A172 (cell line): ENCODE measurements around the gene NDUFAF3. TPM values are rescaled to one million over a fixed set of nuclear protein-coding genes. Genes with fewer than 3 reads are reported as not detected.

ENCODE experiments used
- DNase-seq: peaks from one replicate; pipeline ENCODE4 v3.0.0-alpha.2; 2015; ENCODE audit warnings: low spot score
- total RNA-seq: library from RNA; depleted of rRNA; stranded (reverse); fragments of >200 nt; shearing (Covaris generic); gene quantifications from 2 replicates; pipeline ENCODE4 v1.2.3, GENCODE V29; 2014

The NDUFAF3 gene
- total RNA-seq, 1 experiment from 2014 or later, result 96.8 TPM

DNA sequence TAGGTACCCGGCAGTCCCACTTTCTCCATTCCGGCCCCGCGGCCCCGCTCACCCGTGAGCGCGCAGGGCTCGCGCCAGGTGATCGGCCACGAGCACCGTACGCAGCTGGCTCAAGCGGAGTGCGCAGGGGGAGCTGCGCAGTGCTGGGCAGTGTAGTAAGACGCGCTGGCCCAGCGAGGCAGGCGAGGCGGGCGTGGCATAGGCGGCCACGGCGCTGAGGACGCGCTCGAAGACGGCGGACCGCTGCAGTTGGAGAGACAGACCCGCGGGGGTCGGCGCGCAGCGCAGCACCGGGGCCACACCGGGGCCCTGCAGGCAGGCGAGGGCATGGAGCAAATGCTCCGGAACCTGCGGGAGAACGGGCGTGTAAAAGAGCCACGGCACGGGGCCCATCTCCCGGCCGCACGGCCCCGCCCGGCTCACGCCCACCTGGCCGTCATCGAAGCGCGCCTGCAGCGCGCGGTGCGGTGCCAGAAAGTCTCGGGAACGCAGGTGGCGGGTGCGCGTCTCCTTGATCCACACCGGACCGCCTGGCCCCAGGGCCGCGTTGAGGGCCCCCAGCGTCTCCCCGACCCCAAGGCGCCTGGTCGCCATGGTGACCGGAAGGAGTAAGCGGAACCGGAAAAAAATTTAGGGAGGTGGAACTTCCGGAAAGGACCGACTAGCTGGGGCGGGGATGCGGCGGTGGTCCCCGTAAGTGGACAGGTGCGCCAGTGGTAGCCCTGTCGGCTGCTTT lies 3.8 kb upstream of the NDUFAF3 start, which contains the start of gene DALRD3:
DALRD3 (minus strand) TSS at position 610 of the 736 bp plus-strand sequence; CDS start at position 594, 16 bp downstream.
- peak; percentile 45 for DNase-seq

DNA sequence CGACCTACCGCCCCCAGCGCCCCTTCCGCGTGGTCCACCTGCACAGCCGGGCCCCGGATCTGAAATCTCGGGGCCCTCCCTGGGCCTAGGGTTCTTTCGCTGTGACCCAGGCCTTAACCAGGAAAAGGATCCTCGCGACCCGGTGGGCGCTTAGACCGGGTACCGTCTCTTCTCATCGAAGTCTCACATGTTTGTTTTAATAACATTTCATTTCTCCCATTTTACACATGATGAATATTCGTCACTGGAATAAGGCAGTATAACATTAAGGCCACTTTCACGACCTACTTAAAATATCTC lies 3.3 kb upstream of the NDUFAF3 start:
- no peak for DNase-seq

DNA sequence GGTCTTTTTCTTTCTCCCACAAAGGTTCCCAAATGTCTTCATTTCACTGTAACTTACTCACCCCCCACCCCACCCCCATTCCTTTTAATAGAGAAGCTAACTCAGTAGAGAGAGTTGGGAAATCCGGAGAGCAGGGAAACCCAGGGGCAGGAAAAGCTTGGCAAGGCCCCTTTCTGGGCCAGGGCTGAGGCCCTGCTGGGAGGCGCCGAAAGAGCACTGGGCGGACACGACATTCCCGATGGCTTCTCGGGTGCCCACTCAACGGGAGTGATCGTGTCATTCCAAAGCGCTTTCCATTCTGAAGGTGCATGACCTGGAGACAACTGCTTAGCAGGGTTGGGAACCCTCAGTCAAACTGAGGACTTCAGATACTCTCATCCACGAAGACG lies 2.0 kb upstream of the NDUFAF3 start:
- DNase-seq, result no peak

DNA sequence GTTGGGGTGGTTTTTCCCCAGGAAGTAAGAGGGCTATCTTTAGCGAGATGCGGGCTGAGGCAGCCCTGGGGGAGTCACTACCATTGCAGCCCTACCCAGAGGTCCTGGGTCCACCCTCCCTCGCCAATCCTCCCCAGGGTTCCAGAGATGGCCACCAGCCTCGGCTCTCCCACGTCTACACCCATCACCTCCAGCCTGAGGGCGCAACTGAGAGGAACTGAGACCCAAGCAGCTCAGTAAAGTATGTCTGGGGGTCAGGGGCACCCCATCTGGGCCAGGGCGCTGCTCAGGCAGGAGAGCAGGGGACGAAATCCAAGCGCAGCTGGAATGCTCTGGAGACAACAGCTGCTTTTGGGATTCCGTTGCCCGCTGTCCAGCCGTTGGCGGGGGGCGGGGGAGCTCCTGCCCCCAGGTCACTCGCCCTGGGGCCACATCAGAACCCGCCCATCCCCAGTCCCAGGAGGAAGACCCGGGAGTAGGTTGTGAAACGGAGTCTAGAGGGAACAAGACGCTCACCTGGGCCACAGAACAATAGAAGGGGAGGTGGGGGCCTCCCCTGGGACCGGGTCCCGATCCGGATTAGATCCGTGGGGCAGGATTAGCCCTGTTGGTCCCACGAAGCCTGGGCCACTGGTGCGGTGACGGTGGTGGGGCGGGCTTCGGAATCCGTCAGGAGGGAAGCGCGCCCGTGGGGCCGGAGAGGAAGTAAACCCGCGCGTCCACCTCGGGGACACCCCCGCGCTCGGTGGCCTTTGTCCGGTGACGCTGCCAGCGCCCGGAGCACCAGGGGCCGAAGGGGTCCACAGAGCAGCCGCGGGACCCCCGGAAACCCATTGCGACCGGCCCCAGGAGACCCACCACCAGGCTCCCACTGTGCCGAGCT lies 1.4 kb upstream of the NDUFAF3 start:
- DNase-seq, result no peak

DNA sequence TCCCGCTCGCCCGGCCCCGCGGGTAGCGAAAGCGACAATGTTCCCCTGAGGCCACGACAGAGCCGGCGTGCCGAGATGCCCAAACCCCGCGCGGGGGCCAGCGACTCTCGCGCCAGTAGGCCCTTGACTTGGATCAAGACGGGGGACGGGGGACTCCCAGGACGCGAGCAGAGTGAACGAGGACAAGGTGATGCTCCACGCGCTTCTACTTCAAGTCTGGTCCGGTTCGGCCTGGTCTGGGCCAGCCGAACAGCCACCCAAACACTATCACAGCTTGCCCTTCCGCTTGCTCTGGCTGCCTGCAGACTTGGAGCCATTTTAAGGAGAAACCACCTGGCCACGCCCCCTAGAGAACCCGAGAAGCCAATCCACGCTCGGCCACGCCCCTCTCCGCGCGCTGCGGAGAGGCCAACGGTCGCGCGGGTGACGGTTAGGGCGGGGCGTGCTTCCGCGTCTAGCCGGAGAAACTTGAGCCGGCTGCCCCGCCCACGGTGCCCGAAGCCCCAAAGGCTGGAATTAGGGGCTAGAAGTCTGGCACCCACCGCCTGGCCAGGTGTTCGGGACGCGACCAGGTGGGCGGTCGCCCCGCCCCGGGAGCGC lies 608 bp upstream of the NDUFAF3 start:
- peak; percentile 95 for DNase-seq

DNA sequence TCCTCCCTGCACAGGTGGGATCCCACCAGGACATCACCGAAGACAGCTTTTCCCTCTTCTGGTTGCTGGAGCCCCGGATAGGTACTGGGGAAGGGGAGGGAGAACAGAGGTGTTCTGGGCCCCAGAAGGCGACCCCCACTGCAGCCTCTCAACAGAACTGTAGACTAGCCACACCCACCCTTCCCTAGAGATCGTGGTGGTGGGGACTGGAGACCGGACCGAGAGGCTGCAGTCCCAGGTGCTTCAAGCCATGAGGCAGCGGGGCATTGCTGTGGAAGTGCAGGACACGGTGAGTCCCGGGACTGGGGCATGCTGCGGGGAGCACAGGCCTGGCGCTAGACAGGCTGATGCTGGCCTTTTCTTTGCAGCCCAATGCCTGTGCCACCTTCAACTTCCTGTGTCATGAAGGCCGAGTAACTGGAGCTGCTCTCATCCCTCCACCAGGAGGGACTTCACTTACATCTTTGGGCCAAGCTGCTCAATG lies 809 bp downstream of the NDUFAF3 start:
- DNase-seq, result no peak

DNA sequence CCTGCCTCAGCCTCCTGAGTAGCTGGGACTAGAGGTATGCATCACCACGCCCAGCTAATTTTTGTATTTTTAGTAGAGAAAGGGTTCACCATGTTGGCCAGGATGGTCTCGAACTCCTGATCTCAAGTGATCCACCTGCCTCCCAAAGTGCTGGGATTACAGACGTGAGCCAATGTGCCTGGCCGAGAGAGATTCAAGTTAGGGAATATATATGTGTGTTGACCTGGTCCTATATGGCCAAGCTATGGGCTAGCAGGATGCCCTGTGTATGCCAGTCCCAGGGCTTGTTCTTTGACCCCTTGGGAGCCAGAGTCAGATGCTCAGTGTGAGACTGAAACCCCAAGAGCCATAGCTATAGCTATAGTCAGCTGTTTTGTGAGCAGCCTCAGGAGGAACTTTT lies 1.9 kb downstream of the NDUFAF3 start:
- no peak for DNase-seq

DNA sequence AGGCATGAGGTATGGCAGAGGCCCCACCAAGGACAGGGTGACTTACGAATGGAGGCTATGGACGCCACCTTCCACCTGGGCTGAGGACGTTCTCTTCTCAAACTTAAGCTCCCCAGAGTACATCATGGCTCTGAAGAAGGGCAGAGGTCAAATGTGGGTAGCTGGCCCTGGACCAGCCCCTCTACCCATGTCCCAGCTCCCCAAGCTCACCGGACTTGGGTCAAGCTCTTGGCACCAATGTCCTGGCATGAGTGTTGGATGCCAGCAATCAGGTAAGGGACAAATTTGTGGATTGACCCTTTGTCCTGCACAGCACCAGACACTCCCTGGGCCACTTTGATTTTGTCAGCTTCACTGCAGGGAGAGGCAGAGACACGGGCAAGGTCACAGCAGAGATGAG lies 2.5 kb downstream of the NDUFAF3 start:
- DNase-seq, result no peak

DNA sequence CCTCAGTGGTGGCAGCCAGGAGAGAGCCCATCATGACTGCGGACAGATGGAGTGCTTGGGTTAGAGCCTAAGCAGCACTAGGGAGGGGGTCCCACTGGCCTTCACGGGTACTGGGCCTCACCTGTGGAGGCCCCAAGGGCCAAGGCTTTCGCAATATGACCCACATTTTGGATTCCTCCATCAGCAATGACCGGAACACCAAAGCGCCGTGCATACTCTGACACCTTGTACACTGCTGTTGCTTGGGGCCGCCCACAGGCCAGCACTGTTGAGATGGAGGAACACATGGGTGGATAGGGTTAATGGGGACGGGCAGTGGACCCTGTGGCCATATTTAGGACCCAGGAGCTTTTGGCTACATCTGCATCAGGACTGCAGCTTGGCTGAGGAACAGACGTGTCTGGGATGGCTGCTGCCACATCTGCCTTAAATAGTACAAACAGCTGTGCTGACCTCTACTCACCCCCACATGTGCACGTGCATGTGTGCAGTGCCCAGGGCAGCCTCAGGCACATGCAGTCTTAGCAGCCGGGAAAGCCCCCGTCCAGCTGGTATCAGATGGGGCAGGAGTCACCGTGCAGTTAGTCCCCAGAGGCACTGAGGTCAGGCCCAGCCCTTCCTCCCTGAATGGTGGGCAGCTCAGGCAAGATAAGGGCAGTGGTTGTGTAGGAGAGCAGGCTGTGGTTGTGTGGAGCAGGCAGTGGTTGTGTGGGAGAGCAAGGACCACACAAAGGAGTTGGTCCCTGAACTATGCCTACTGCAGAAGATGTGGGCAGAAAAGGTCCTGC lies 3.3 kb downstream of the NDUFAF3 start:
- no peak for DNase-seq

DNA sequence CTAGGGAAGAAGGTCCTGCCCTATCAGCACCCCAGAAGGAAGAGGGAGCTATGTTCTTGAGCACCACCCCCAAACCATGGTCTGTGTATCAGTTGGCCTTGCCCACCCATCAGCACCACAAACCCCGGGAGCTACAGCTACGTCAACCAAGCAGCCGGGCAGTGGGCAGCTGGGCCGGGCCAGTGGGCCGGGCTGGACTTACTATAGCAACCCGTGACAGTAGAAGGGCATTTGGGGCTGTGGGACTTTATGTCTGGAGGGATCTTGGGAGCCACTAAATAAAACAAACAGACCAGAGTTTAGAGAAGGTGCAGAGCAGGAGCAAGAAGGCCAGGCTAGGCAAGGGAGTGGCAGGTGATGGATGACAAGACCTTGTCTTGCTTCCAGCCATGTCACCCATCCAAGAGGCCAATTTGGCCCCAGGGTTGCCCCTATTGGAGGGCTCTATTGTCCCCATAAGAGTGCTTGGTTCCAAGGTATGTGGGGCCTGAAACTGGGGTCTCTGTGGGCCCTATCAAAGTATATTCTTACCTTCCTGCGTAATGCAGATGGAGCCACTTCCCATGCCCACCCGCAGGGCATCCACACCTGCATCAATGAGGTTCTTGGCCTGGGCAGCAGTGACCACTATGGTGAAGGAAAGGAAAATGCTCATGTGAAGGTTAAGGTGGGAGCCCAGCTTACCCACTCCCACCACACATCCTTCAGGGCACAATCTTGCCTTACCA lies 4.0 kb downstream of the NDUFAF3 start:
- DNase-seq, result no peak

DNA sequence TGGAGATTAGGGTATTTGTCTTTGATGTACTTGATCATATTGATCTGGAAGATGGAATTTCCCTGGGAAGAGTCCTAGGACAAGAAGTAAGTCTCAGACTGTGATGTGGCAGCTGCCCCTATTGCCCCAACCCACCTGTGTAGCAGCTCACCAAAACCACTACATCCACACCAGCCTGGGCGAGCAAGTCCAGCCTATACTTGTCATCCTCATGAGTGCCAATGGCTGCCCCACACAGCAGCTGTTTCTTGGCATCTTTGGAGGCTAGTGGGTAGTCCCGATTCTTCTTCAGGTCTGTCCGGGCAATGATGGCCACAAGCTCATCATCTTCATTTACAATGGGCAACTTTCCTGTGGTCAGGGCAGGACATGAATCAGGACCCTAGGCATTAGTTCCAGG lies 4.6 kb downstream of the NDUFAF3 start:
- DNase-seq, result no peak

DNA sequence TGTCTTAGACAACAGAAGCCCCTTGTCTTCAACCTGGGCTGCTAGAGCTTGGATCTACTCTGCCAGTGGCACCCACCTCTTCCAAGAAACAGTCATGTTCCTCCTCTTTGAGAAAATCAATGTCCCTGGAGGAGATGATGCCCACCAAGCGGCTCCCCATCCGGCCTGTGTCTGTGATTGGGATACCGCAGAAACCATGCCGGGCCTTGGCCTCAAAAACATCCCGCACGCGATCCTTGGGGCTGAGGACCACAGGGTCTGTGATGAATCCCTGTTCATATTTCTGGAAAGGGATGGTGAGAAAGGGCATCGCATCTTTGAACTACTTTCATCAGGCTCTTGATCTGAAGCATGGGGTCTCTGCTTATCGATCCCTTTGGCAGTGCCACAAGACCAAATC lies 5.7 kb downstream of the NDUFAF3 start:
- DNase-seq, result no peak

DNA sequence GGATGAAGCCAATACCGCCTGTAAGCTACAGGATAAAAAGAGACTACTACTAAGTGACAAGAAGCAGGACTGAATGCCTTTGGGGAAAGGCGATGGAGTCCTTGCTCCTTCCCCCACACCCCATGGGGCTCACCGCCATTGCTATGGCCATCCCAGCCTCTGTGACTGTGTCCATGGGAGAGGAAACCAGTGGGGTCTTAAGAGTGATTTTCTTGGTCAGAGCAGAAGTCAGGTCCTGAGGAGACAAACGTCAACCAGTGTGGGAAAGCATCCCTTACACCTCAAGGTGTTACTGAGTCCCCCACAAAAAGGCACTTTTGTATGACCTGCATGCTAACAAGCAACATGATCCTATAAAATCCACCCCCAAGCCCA lies 6.4 kb downstream of the NDUFAF3 start:
- no peak for DNase-seq

DNA sequence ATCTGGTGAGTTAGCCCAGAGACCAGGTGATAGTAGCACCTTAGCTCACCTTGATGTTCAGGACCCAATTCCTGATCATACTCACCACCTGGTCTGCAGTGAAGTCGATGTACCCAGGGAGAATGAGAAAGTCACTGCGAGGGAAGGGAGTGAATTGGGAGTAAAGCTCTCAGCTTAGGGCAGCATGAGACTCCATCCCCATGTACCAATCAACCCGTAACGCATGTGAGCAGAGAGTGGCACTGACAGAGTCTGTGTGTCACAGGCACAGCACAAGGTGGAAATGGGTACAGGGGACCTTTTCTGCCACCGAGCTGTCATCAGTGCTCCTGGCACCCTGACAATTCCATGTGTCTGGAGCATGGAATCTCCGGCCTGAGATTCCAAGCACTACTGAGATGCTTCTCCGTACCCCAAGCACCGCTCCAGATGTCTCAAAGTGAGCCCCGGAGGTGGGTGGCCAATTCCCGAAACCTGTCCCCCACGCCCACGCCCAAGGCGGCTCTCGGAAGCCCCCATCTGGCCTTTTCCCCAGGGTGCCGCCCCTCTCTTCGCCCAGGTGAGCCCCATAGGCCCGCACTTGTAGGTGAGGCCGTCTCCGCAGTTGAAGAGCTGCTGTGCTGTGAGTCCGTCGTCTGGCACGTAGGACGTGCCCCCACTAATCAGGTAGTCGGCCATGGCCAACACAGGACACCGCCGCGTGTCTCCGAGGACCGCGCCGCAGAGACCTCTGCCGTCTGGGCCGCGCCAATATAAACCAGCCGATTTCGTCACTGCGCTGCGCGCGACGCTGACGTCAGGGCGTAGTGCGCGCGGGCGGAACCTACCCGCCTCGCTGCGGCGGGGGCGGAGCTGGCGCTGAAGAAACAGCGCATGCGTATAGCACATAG lies 7.0 kb downstream of the NDUFAF3 start, which contains the start of gene IMPDH2:
IMPDH2 (minus strand) TSS at position 726 of the 890 bp plus-strand sequence; CDS start at position 678, 48 bp downstream.
- peak; percentile 82 for DNase-seq

DNA sequence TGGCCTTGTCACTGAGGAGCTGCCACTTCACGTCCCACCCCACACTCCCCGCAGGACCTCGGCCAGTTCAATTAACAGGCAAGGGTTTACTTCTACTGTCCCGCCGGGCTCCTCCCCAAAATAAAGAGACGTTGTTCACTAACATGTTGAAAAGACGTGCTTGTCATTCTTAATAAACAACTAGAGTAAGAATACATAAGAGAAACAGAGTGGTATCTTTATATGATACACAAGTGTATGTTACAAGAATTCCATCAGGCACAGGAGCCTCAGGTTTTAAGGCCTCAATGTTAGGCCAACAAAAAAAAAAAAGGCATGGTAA lies 7.6 kb downstream of the NDUFAF3 start:
- DNase-seq, result no peak

DNA sequence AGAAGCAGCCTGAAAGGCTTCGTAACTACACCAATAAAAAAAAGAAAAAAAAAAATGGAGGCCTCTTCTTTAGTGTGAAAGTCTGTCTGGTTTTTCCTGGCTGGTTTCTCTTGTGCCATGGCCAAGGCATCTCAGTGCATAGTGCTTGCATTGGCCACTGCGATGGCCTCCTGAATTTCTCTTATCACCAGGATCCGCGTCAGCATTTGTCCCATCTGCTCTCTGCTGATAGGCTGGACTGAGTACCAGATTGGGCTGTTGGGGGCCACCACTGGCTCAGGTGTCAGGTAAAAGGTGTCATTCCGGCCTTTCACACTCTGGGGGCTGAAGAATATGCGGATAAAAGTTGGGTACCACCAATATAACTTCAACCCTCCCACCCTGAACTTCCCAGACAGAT lies 8.4 kb downstream of the NDUFAF3 start:
- no peak for DNase-seq

DNA sequence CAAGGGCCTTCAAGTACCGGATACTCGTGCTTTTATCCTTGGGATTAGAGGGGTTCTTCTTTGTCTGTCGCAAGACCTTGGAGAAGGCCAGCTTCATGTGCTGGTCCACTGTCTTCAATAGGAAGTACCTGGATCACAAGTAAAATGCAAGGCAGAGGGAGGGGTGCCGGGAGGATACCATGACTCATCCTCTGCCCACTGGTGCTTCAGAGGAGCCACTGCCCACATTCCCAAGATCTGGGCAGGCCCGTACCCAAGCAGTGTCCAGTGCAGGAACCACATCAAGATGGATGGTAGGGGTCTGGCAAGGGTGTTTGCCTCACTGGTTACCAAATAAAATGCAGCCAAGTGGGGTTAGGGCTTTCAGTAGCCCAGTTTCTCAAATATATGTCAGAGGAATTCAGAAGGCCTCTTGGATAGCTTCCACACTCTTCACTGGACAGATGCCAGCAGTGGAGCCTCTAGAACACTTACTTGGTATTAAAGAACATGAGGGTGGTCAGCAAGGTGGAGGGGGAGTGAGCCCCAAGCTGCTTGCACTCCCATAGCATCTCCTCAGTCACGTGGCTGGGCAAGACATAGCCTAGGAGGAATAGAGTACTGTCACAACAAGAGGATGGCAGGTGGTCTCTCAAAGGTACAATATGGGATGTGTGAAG lies 10.9 kb downstream of the NDUFAF3 start:
- DNase-seq, result peak; percentile 53

DNA sequence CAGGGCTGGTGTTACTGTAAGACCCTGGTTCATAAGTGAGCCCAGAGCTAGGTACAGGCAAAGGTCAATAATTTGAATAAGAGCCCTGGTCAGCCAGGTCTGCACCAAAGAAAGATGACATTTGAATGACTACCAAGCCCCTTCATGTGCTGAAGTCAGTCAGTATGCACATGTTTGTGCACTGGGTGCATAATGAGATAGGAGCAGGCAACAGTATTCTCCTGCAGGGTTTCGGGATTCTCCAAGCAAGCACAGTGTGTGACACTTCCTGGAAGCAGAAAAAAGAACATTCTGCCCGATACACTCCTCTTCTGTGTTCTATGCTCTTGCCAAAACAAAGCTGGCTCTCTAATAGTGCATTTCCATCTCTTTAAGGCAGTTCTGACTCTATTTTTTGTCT lies 12.7 kb downstream of the NDUFAF3 start:
- no peak for DNase-seq

DNA sequence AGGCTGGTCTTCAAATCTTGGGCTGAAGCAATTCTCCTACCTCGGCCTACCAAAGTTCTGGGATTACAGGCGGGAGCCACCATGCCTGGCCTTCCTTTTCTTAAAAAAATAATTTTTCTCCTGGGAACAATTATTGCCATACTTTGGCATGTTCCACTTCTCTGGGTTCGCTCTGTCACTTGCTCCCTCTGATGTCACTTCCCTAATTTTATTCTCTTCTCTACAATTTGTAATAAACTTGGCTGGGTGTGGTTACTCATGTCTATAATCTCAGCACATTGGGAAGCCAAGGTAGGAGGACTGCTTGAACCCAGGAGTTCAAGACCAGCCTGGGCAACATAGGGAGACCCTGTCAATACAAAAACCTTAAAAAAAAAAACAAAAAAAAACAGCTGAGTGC lies 13.4 kb downstream of the NDUFAF3 start:
- no peak for DNase-seq

DNA sequence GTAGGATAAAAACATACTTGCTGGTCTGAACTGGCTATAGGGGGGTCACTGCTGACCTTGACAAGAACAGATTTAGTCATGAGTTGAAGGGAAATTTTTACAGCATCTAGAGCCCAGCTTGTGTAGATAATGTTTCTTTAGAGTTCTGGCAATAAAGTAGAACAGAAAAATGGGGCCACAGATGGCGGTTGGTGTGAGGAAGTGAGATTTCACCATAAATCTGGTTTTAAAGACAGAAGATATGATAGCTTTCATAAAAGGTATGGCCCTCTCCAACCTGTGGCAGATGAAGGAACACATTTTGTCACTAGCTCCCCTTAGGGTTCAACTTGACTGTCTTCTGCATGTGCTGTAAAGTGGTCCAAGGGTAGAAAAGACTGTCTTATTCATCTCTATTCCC lies 31.6 kb downstream of the NDUFAF3 start:
- no peak for DNase-seq
